IMR-90 (cell line): ENCODE data around the gene LLPH. TPM values are rescaled to one million over a fixed set of nuclear protein-coding genes. Genes with fewer than 3 reads are reported as not detected.
A peak's percentile ranks its signal among the peaks of the same experiment; 100 is the strongest.

ENCODE experiments used
- ATAC-seq: fragments of 200-7000 bp; cut with Tn5 transposase; 2 replicates; pipeline ENCODE4 v1.9.1; 2020; ENCODE audit warnings: low read depth, mild to moderate bottlenecking, moderate library complexity
- Bru-seq: library from RNA; stranded (reverse); fragments of 400-500 nt; gene quantifications from one replicate; lab custom pipeline; 2021; lab: Mats Ljungman, UMichigan
- BruChase-seq, 2 experiments: library from RNA; stranded (reverse); fragments of 400-500 nt; gene quantifications; one replicate each; lab custom pipeline; 2021; lab: Mats Ljungman, UMichigan
- BruUV-seq: library from RNA; stranded (reverse); fragments of 400-500 nt; replicated peaks from 2 replicates; lab custom pipeline; 2021; lab: Mats Ljungman, UMichigan
- CTCF ChIA-PET: fragments of 300-600 bp; formaldehyde crosslinking; extraction: SDS; loops from one replicate; lab custom pipeline; 2021; ENCODE audit warnings: antibody characterized with exemption; lab: Yijun Ruan, JAX
- POLR2A ChIA-PET: fragments of 300-600 bp; sonication (Branson Sonifier 250); formaldehyde crosslinking; loops from one replicate; lab custom pipeline; 2022; ENCODE audit warnings: antibody characterized with exemption; ENCODE audit not compliant: unreplicated experiment; lab: Charles Lee
- DNase-seq: peaks from one replicate; pipeline ENCODE4 v3.0.0; 2013
- H2AFZ ChIP-seq: replicated peaks from 2 replicates; pipeline ENCODE3; 2013; ENCODE audit warnings: low read length, mild to moderate bottlenecking; ENCODE audit not compliant: poor library complexity
- H2AK5ac ChIP-seq: 2 replicates; pipeline ENCODE4 v1.6.1; 2013; ENCODE audit warnings: low read depth, low read length, inconsistent platforms
- H2AK9ac ChIP-seq: replicated peaks from 2 replicates; pipeline ENCODE3; 2013; ENCODE audit warnings: mild to moderate bottlenecking, low read depth, low read length, moderate library complexity; ENCODE audit not compliant: poor library complexity
- H2BK120ac ChIP-seq: 2 replicates; pipeline ENCODE4 v1.6.1; 2013; ENCODE audit warnings: low read depth, low read length, inconsistent platforms
- H2BK15ac ChIP-seq: 3 replicates; pipeline ENCODE4 v1.6.1; 2013; ENCODE audit warnings: low read depth, low read length, inconsistent platforms
- H2BK20ac ChIP-seq: 2 replicates; pipeline ENCODE4 v1.6.1; 2013; ENCODE audit warnings: low read depth, mild to moderate bottlenecking, inconsistent platforms, low read length, moderate library complexity
- H2BK5ac ChIP-seq: 2 replicates; pipeline ENCODE4 v1.6.1; 2013; ENCODE audit warnings: mild to moderate bottlenecking, low read depth, low read length, inconsistent platforms; ENCODE audit not compliant: poor library complexity, severe bottlenecking
- H3K14ac ChIP-seq: replicated peaks from 2 replicates; pipeline ENCODE4 v1.6.1; 2013; ENCODE audit warnings: low read depth, low read length, inconsistent platforms
- H3K18ac ChIP-seq: 2 replicates; pipeline ENCODE4 v1.6.1; 2013; ENCODE audit warnings: low read depth, low read length, control low read depth
- H3K23ac ChIP-seq: 2 replicates; pipeline ENCODE4 v1.6.1; 2013; ENCODE audit warnings: low read depth, low read length, inconsistent platforms
- H3K27ac ChIP-seq: 2 replicates; pipeline ENCODE4 v1.5.1; 2013; ENCODE audit warnings: mild to moderate bottlenecking, control low read depth, low read length; ENCODE audit not compliant: insufficient read depth
- H3K27me3 ChIP-seq: 2 replicates; pipeline ENCODE4 v1.6.1; 2013; ENCODE audit warnings: low read length; ENCODE audit not compliant: control insufficient read depth, insufficient read depth
- H3K36me3 ChIP-seq: 2 replicates; pipeline ENCODE4 v1.6.1; 2013; ENCODE audit warnings: low read length, mixed read lengths; ENCODE audit not compliant: control insufficient read depth, insufficient read depth
- H3K4ac ChIP-seq: 2 replicates; pipeline ENCODE4 v1.6.1; 2013; ENCODE audit warnings: low read depth, low read length, inconsistent platforms
- H3K4me1 ChIP-seq: 2 replicates; pipeline ENCODE4 v1.6.1; 2013; ENCODE audit warnings: low read length, mixed read lengths; ENCODE audit not compliant: control insufficient read depth, insufficient read depth
- H3K4me2 ChIP-seq: 2 replicates; pipeline ENCODE4 v1.6.1; 2013; ENCODE audit warnings: low read depth, mild to moderate bottlenecking, control low read depth, low read length, moderate library complexity
- H3K4me3 ChIP-seq: 2 replicates; pipeline ENCODE4 v1.5.1; 2013; ENCODE audit warnings: low read depth, mild to moderate bottlenecking, control low read depth, low read length, moderate library complexity; ENCODE audit not compliant: insufficient read depth
- H3K56ac ChIP-seq: 2 replicates; pipeline ENCODE4 v1.6.1; 2013; ENCODE audit warnings: low read length, inconsistent platforms; ENCODE audit not compliant: insufficient read depth; ENCODE audit errors: extremely low read depth
- H3K79me1 ChIP-seq, 2 experiments: 2 replicates each; pipeline ENCODE4 v1.6.1; 2013; ENCODE audit warnings: low read length in 2 of 2, inconsistent platforms in 1 of 2, low read depth in 1 of 2
- H3K9ac ChIP-seq: 2 replicates; pipeline ENCODE4 v1.6.1; 2013; ENCODE audit warnings: low read depth, low read length, control low read depth
- H3K9me1 ChIP-seq: 2 replicates; pipeline ENCODE4 v1.6.1; 2013; ENCODE audit warnings: low read length, inconsistent platforms; ENCODE audit not compliant: insufficient read depth
- H3K9me3 ChIP-seq: 2 replicates; pipeline ENCODE4 v1.6.1; 2013; ENCODE audit warnings: low read length; ENCODE audit not compliant: control insufficient read depth, insufficient read depth
- H4K20me1 ChIP-seq: 2 replicates; pipeline ENCODE4 v1.6.1; 2013; ENCODE audit warnings: low read length, inconsistent platforms; ENCODE audit not compliant: insufficient read depth
- H4K5ac ChIP-seq: 2 replicates; pipeline ENCODE4 v1.6.1; 2013; ENCODE audit warnings: mild to moderate bottlenecking, low read depth, low read length, control low read depth
- H4K8ac ChIP-seq, 2 experiments: 2 replicates each; pipeline ENCODE4 v1.6.1; 2013; ENCODE audit warnings: low read depth in 2 of 2, low read length in 2 of 2, control low read depth in 1 of 2, inconsistent platforms in 1 of 2
- H4K91ac ChIP-seq: 2 replicates; pipeline ENCODE4 v1.6.1; 2013; ENCODE audit warnings: low read depth, low read length, inconsistent platforms; ENCODE audit not compliant: insufficient read depth
- BHLHE40 ChIP-seq: fragments of 150-350 bp; IDR thresholded peaks from 2 replicates; pipeline ENCODE4 v1.6.1; 2016; ENCODE audit warnings: mild to moderate bottlenecking, low read depth, low read length
- CEBPB ChIP-seq: IDR thresholded peaks from 2 replicates; pipeline ENCODE4 v1.6.1; 2012; ENCODE audit warnings: low read depth, low read length, improper control_type of control experiment
- CHD1 ChIP-seq: IDR thresholded peaks from 2 replicates; pipeline ENCODE4 v1.6.1; 2012; ENCODE audit warnings: low read depth, low read length, improper control_type of control experiment
- CTCF ChIP-seq: conservative IDR thresholded peaks from 2 replicates; pipeline ENCODE4 v1.5.1; 2012; ENCODE audit warnings: mild to moderate bottlenecking, low read depth, low read length, improper control_type of control experiment
- MAFK ChIP-seq: IDR thresholded peaks from 2 replicates; pipeline ENCODE4 v1.6.1; 2012; ENCODE audit warnings: low read depth, low read length, improper control_type of control experiment
- MXI1 ChIP-seq: IDR thresholded peaks from 2 replicates; pipeline ENCODE4 v1.6.1; 2012; ENCODE audit warnings: low read depth, mild to moderate bottlenecking, low read length, moderate library complexity, borderline replicate concordance
- POLR2A ChIP-seq: IDR thresholded peaks from 2 replicates; pipeline ENCODE4 v1.6.1; 2012; ENCODE audit warnings: mild to moderate bottlenecking, low read depth, low read length
- RCOR1 ChIP-seq: IDR thresholded peaks from 2 replicates; pipeline ENCODE4 v1.6.1; 2012; ENCODE audit warnings: mild to moderate bottlenecking, low read length, improper control_type of control experiment; ENCODE audit not compliant: insufficient replicate concordance
- RFX5 ChIP-seq: IDR thresholded peaks from 2 replicates; pipeline ENCODE4 v1.8.0; 2012; ENCODE audit warnings: low read depth, mild to moderate bottlenecking, low read length, moderate library complexity
- USF2 ChIP-seq: fragments of 150-350 bp; IDR thresholded peaks from 2 replicates; pipeline ENCODE4 v1.6.1; 2017; ENCODE audit warnings: mild to moderate bottlenecking, antibody characterized with exemption, low read length, low read depth
- WGBS, 2 experiments: methylation state at CpG; one replicate each; pipeline versions ENCODE4 v1.1.5 to v1.1.7; 2013; ENCODE audit warnings: missing lambda C conversion rate in 2 of 2; ENCODE audit not compliant: insufficient read length in 1 of 2; ENCODE audit errors: extremely low coverage in 2 of 2; 5-methylcytosine and 5-hydroxymethylcytosine counted together
- dilution Hi-C: fragments of 300-500 bp; cut with HindIII; formaldehyde crosslinking; loops from one replicate; pipeline ENCODE4 v1.14.3; 2018; ENCODE audit warnings: low sequenced_read_pairs; ENCODE audit not compliant: unreplicated experiment
- in situ Hi-C: fragments of 300-500 bp; cut with MboI; formaldehyde crosslinking; loops from 3 replicates; pipeline ENCODE4 v1.14.3; 2019; ENCODE audit warnings: low sequenced_read_pairs, inconsistent platforms, mixed read lengths
- intact Hi-C: fragments of 100-400 bp; cut with micrococcal nuclease; formaldehyde crosslinking; loops from 2 replicates; pipeline ENCODE4 v1.10.0; 2022
- long read RNA-seq: library from polyadenylated mRNA; unstranded; transcript quantifications from one replicate; pipeline ENCODE4 v2.0.0, GENCODE V29; 2021; ENCODE audit not compliant: unreplicated experiment
- polyA plus RNA-seq, 3 experiments: library from polyadenylated mRNA; depleted of rRNA; stranded (reverse); fragments of >200 nt; gene quantifications; 2 replicates each; pipeline ENCODE4 v1.2.3, GENCODE V29; 2012; ENCODE audit warnings: low replicate concordance in 1 of 3
- total RNA-seq: library from RNA; depleted of rRNA; stranded (reverse); fragments of >200 nt; gene quantifications from 2 replicates; pipeline ENCODE4 v1.2.3, GENCODE V29; 2012; rRNA removed
- TF ChIP-seq, protein P1 (sequence below): fragments of 150-350 bp; IDR thresholded peaks from 2 replicates; pipeline ENCODE4 v1.6.1; 2016; ENCODE audit warnings: low read depth, mild to moderate bottlenecking, low read length, moderate library complexity, borderline replicate concordance

Gene LLPH
- total RNA-seq, result 2.7 and 9.2 TPM in 2 replicates
- polyA plus RNA-seq (2012; rRNA removed), result 13.0 and 17.0 TPM in 2 replicates
- polyA plus RNA-seq (2012; cell fraction: cytosol; rRNA removed), result 0.54 and 0.95 TPM in 2 replicates
- 0.14 and 2.2 TPM in 2 replicates for polyA plus RNA-seq (2012; cell fraction: nucleus; rRNA removed; ENCODE audit: low replicate concordance)
- Bru-seq, nascent RNA, result percentile 76 among the genes with signal in this experiment
- percentile 81 among the genes with signal in this experiment for BruChase-seq, experiment 1, labeled RNA remaining after a 6-hour chase
- BruChase-seq, experiment 2, labeled RNA remaining after a 2-hour chase, result percentile 84 among the genes with signal in this experiment
- long read RNA-seq, full-length matches to known transcripts, result 21 of 23 reads
- long read RNA-seq, partial matches to known transcripts, result 0 of 23 reads
- long read RNA-seq, other reads (novel, unspliced or antisense), result 2 of 23 reads

DNA sequence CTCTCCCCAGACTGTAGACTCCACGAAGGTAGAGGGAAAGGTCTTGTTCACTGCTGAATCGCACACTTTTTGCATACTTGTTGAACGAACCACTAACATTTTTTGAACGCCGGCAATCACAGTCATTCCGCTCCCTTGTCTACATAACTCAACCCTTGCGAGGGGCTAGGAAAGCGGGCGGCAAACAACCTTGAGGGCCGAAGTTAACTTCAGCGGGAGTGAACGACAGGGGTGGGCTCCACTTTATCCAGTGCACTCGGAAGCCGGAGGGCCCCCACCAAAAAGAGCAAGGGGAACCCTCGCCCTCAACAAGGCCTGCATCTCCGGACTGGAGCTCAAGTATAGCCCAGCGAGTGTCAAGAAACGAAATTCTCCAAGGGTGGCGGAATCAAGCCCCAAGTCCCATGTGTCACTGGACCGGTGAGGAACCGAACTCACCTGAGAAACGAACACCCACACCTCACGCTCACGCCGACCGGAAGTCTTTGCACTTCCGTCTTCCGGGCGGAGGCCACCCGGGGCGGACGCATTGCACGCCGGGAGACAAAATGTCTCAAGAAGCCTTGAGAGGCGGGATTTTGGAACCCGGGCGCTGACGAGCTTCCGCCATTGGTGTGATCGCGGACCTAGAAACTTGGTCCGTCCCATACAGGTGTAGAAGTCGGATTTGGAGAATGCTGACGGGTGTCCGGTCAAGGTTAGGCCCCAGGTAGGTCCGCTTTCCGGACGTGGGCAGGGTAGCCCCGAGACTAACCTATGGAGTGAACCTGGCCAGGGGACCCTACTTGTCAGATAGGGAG lies at the start of gene LLPH:
TSS of gene LLPH (minus strand) at position 484 of the 800 bp plus-strand sequence. CDS start 1,644 bp downstream, outside the sequence.
- peak; percentile 88 for ATAC-seq
- Histone ChIP-seq H4K8ac (peak within 1 kb of the TSS; percentile 95 to 98), H3K4ac (peak within 1 kb of the TSS; percentile 86), H2BK5ac (peak within 1 kb of the TSS; percentile 61), H3K79me1 (peaks cover 21 to 41% of the 10 kb centered on the region in 2 experiments), H4K20me1 (no peaks in the 10 kb centered on the region), H2BK120ac (peak within 1 kb of the TSS; percentile 48), H3K36me3 (peaks cover 6% of the 10 kb centered on the region), H2AK9ac (peak within 1 kb of the TSS; percentile 13), H3K27ac (peak within 1 kb of the TSS; percentile 75), H3K23ac (peak within 1 kb of the TSS; percentile 64), H3K9me3 (no peaks in the 10 kb centered on the region), H2BK15ac (peak within 1 kb of the TSS; percentile 45; the same call in 2 of the 3 replicates), H2BK20ac (no peak within 1 kb of the TSS), H2AK5ac (peak within 1 kb of the TSS; percentile 91), H4K91ac (peak within 1 kb of the TSS; percentile 88), H3K18ac (peak within 1 kb of the TSS; percentile 8; the same call in 1 of the 2 replicates), H3K56ac (peak within 1 kb of the TSS; percentile 89), H3K4me2 (peak within 1 kb of the TSS; percentile 86), H3K9ac (peak within 1 kb of the TSS; percentile 81), H3K4me3 (peak within 1 kb of the TSS; percentile 78), H3K9me1 (no peaks in the 10 kb centered on the region), H4K5ac (peak within 1 kb of the TSS; percentile 92), H3K27me3 (no peaks in the 10 kb centered on the region), H3K14ac (peak within 1 kb of the TSS; percentile 86), H2AFZ (peak within 1 kb of the TSS; percentile 94), H3K4me1 (peaks cover 5% of the 10 kb centered on the region; the same call in 1 of the 2 replicates)
- ChIA-PET CTCF (no interaction called here), POLR2A (interaction anchor here (0.6 kb wide), 1 partner anchor 10 kb away, joined by 4 read pairs; no protein-coding TSS in a partner anchor)
- in situ Hi-C loops (no loop called here), intact Hi-C loops (loop anchor here (5.0 kb wide), 1 partner anchor 277 kb away; no protein-coding TSS in a partner anchor), dilution Hi-C loops (no loop called here)
- DNase-seq, result peak; percentile 84
- 0% methylated on average over 12 of the region's 49 CpGs; no CpG with 5 or more reads in 1 of the 2 experiments for WGBS, 2 experiments
- TSS peak; percentile 66 for BruUV-seq
- TF ChIP-seq CEBPB, result peak; percentile 69
- peak; percentile 90 for TF ChIP-seq MXI1
- no peak for TF ChIP-seq CTCF
- TF ChIP-seq, protein P1, sequence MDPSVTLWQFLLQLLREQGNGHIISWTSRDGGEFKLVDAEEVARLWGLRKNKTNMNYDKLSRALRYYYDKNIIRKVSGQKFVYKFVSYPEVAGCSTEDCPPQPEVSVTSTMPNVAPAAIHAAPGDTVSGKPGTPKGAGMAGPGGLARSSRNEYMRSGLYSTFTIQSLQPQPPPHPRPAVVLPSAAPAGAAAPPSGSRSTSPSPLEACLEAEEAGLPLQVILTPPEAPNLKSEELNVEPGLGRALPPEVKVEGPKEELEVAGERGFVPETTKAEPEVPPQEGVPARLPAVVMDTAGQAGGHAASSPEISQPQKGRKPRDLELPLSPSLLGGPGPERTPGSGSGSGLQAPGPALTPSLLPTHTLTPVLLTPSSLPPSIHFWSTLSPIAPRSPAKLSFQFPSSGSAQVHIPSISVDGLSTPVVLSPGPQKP, result no peak
- TF ChIP-seq MAFK, result no peak
- TF ChIP-seq RCOR1, result no peak
- TF ChIP-seq CHD1, result no peak
- TF ChIP-seq RFX5, result no peak
- no peak for TF ChIP-seq BHLHE40
- TF ChIP-seq USF2, result peak; percentile 4; the same call in 1 of the 2 replicates
- peak; percentile 74; the same call in 1 of the 2 replicates for TF ChIP-seq POLR2A
